Bladder microvascular endothelial cell (primary cell): Measurements from ENCODE around the gene RPL14. TPM values are rescaled to one million over a fixed set of nuclear protein-coding genes. Genes with fewer than 3 reads are reported as not detected.

Experiments used
- total RNA-seq: library from RNA; depleted of rRNA; stranded (reverse); fragments of >200 nt; gene quantifications from 2 replicates; pipeline ENCODE4 v1.2.3, GENCODE V29; 2014

The RPL14 gene
- 393 and 462 TPM in 2 replicates for total RNA-seq

GRCh38 chr3:40456940-40457823, at the start of gene RPL14:
Gene RPL14, plus strand, starts transcription at chr3:40457339. Its CDS starts 133 bp downstream, at chr3:40457472.

DNA sequence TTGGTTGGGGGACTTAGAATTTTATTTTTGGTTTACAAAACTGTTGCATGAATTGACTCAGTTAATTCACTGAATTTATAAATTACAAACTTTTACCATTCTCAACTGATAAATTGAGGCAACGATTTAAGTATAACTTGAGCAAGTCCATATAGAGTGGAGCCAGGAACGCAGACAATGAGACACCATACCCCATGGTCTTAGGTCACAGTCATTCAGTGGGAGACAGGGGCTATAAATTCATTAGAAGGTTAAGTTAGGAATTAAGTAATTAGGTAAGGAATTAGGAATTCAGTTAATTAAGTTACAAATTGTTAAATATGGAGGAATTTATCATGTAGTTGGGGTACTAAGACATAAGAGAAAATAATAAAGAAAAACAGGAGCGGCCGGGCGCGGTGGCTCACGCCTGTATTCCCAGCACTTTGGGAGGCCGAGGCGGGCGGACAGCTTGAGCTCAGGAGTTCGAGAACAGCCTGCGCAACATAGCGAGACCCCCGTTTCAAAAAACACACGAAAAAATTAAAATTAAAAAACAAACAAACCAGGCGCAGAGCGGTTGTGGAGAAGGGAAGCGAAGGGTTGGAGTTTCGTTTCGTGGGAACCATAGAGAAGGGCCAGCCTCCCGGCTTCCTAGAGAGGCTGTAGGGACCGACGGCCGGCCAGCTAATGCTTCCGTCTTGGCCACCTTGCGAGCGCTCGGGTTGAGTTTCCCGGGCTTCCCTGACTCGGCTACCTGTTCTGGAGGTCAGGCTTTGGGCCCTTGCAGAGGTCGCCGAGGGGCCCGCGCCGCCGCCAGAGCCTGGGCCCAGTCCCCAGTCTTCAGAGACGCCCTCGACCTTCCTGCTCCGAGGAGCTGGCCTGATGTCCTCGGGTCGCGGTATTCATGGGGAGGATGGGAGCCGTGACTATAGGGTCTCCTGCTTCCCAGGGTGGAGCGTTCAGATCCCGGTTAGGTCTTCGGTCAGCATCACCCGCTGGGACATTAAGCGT, 19.6 kb downstream of the RPL14 start, which contains the start of gene ZNF619:
Gene ZNF619, plus strand, starts transcription at position 645 of the 993 bp plus-strand sequence. CDS start 858 bp downstream, outside the sequence.

DNA sequence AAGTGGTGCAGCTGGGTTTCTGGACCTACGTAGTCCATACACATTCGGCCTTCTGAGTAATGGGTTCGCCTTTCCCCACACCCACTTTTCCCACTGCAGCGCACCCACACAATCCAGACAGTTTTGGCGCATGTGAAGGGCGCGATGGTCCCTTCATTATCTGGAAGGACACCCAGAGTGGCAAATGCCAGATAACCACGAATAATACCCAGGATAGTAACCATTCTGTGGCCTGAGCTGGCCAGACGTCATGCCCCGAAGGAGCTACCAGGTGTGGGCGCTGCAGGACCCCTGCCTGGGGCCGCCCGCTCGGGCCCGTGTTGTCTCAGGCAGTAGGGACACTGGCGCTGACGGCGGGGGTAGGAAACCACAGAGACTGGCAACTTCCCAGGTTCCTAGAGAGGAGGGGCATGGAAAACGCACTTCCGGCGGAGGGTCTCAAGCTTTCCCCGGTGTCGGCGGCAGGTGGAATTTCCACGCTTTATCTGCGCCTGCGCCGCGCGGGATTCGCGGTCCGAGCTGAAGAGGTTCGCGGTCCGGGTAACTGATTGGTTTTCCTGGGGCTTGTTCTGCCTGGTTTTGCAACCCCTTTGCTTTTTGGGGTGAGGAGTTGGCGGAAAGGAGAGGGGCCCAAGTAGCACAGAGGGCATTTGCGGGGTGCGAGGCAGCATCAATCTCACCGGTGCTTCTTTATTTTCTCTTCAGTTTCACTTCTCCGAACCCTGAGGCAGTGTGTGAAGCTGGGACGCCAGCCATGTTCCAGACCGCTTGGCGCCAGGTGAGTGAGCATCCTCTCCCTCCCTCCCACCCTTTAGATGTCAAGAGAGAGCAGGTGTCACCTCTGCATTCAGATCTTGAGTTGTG, 48.7 kb downstream of the RPL14 start, which contains the start of gene ZNF620:
Gene ZNF620, plus strand, starts transcription at position 441 of the 864 bp plus-strand sequence. Its CDS starts 314 bp downstream, at position 755.

Other genes starting within 250 kb of the RPL14 start
- gene EIF1B, start 147.6 kb upstream of the RPL14 start, total RNA-seq = 12.8 and 15.8 TPM in 2 replicates
- not detected in 2 replicates for gene ENTPD3, start 70.2 kb upstream of the RPL14 start, total RNA-seq
- gene ZNF619, start 19.8 kb downstream of the RPL14 start, total RNA-seq = 4.4 and 8.1 TPM in 2 replicates
- 2.8 and 7.2 TPM in 2 replicates for gene ZNF620, start 48.7 kb downstream of the RPL14 start, total RNA-seq
- gene ZNF621, start 67.6 kb downstream of the RPL14 start, total RNA-seq = 5.8 and 13.5 TPM in 2 replicates